HG02798 (cell line): Measurements from ENCODE around the gene CDPF1.
"Not testable (repeated sequence)": the region's sequence is repeated elsewhere in the genome, so short reads cannot be mapped to it uniquely, and the experiment has no call there.

ENCODE experiments used
- ATAC-seq: cut with Tn5 transposase; IDR thresholded peaks from one replicate; pipeline ENCODE4 v1.9.1; 2021; ENCODE audit warnings: mild to moderate bottlenecking; ENCODE audit not compliant: unreplicated experiment, poor library complexity

The CDPF1 gene

DNA sequence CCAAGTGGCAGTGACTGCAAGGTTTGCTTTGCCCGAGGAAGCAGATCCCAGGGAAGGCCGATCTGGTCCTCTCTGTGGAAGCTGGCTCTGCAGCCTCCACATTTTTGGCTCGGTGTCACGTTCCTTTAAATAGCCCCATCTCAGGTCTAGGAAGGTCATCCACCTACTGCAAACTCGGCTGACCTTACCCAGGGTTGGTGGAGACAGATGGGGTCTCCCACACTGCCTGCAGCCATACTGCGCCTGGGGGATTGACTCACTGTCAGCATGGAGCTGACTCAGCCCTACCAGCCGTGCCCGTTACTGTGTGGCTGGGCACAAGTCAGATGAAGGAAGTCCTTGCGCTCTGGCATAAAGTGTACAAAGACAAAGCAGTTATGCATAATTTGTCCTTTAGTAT is 16.9 kb downstream of the CDPF1 start:
- ATAC-seq: no peak

DNA sequence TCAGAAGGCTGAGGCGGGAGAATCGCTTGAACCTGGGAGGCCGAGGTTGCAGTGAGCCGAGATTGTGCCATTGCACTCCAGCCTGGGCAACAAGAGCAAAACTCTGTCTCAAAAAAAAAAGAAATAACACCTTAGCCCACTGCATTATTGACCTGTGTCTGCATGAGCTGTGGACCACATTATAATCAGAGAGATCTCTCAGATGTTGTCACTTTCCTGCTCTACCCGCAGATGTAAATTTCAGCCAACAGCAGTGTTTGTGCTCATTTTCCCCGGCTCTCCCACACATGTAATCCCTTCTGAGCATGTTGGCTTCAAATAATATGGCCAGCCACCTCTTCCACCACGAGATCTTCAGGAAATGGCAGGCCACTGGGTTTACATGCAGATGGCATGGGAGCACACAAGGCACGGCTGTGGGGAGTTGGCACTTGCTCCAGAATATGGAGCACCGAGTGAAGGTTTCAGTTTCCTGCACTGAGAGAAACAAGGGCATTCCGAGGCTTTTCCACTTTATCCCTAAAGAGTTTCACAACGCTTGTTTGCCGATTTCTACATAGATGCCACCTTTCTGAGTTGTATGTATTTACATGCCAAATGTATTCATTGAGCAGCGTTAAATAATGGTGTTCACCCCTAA is 19.7 kb downstream of the CDPF1 start:
- no peak for ATAC-seq

DNA sequence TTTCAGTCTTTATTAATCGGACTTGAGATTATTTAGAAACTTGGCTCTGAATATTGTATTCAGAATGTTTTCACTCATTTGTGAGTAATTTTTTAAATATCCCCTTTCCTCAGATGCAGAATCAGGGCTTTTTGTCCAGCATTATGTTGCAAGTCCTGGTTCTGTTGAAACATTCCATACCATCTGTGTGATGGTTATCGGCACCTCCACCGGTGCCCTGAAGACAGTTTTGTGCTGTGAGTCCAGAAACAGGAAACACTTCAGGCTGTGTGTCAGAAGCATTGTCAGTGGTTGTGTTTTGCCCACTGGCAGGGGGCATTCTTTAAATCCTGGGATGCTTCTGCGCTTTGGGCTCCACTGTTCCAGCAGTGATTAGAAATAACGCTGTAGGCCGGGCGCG is 20.4 kb downstream of the CDPF1 start:
- no peak for ATAC-seq

DNA sequence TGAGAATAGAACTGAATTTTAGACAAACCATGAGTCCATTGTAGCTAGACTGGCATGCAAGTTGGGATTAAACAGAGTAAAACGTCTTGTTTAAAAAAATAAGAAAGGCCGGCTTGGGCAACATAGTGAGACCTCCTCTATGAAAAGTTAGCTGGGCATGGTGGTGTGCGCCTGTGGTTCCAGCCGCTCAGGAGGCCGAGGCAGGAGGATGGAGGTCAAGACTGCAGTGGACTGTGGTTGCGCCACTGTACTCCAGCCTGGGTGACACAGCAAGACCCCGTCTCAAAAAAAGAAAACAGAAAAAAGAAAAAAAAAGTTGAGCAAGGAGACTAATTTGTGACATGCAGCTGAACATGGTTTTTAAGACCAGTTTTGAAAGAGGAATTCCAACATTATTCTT is 23.5 kb downstream of the CDPF1 start:
- no peak for ATAC-seq

DNA sequence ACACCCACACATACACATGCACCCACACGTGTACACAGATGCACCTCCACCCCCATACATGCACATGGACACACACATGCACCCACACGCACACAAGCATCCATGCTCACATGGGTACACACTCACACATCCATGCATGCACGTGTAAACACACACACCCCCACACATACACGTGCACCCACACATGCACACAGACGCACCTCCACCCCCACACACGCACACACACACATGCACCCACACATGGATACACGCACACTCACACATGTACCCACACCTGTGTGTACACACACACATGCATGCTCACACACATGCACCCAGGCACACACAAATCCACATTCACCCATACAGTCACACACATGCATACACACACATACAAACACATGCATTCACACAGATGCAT is 24.5 kb downstream of the CDPF1 start:
- ATAC-seq: no peak

DNA sequence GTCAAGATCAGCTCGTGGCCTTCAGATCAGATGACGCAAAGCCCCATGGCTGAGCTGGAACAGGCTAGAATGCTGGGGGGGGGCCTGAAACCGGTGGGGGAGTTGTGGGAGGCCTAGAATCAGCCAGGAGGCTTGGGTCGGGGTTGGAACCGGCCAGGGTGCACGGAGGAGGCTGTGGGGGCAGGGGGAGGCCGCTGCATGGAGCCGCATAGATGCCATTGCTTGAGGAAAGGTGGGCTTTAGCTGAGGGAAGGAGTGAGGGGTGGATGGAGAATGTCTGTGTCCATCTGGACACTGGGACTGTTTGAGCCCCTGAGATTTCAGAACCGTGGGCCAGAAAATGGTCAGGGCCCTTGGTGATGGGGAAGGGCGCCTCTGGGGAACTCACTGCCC is 25.2 kb downstream of the CDPF1 start:
- ATAC-seq: no peak

DNA sequence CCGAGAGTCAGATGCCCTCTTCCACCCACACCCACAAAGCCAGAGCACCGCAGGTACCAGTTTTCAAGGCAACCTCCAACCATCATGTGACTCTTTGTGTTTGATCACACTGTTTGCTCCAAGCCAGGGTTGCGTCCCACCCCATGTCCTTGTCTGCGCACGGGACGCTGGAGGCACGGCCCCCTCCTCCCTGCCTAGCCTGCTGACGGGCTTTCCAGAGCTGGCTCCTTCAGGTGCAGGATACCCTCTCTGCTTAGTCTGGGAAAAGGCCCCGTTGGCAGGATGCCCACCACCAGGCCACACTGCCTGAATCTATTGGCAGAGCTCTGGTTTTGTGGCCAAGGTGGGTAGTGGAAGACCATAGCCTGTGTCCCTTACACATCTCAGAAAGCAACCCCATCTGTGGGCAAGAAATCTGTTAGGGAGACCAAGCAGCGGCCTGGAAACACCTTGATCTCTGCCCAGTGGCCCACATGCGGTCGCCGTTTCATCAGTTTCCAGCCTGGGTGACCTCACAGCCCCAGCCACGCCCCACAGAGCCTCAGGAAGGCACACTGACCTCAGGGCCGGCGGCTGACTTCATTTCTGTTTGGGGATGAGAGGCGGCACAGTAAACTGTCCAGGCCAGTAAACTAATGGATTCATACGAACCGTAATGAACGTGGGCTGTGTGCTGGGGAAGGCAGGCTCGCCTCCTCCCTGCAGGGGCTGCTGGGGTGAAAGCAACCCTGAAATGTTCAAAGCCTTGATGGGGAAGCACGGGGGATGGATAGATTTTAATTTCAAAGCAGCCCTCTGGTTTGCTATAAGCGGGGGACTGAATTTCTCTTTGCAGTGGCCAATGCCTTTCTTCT is 25.8 kb downstream of the CDPF1 start:
- ATAC-seq: no peak

DNA sequence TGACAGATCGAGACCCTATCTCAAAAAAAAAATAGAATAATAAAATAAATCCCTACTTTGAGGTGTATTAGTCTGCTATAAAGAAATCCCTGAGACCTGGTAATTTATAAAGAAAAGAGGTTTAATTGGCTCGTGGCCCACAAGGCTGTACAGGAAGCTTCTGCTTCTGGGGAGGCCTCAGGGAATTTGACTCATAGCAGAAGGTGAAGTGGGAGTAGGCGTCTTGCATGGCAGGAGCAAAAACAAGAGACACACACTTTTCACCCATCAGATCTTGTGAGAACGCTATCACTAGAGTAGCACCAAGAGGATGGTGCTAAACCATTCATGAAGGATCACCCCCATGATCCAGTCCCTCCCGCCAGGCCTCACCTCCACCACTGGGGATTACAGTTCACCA is 29.2 kb downstream of the CDPF1 start:
- no peak for ATAC-seq

DNA sequence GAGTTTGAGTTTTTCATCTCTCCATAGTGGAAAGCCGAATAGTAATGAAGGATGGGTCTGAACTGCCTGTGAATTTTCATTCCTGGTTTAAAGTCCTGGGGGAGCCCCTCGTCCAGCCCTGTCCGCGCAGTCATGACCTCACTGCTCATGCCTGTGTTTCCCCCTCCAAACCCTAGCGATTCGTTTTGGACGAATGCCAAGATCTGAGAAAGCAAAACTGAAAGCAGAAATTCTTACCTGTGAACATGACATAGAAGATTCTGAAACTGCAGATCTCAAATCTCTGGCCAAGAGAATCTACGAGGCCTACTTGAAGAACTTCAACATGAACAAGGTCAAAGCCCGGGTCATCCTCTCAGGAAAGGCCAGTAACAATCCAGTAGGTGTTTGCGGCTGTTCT is 30.5 kb downstream of the CDPF1 start:
- no peak for ATAC-seq

DNA sequence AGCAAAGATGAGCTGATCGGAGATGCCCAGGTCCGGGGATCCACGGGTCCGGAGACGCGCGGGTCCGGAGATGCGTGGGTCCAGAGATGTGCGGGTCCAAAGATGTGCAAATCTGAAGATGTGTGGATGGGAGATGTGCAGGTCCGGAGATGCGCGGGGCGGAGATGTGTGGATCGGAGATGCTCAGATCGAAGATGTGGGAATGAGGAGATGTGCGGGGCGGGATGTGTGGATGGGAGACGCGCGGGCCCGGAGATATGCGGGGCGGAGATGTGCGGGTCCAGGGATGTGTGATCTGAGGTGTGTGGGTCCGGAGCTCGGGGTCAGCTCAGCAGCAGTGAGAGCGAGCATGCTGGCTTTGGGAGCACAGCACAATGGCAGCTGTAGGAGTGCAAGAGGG is 35.5 kb downstream of the CDPF1 start:
- ATAC-seq: no peak

DNA sequence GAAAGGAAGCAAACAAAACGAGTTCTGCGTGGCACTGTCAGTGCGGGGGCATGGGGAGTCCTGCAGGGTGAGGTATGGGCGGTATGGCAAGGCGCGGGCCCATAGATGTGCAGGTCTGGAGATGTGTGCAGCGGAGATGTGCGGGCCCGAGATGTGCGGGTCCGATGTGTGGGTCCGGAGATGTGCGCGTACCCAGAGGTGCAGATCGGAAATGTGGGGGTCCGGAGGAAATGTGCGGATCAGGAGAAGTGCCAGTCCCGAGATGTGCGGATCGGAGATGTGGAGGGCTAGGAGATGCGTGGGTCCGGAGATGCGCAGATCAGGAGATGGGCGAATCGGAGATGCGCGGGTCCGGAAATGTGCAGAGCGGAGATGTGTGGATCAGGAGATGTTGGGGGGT is 35.9 kb downstream of the CDPF1 start:
- ATAC-seq: no peak

DNA sequence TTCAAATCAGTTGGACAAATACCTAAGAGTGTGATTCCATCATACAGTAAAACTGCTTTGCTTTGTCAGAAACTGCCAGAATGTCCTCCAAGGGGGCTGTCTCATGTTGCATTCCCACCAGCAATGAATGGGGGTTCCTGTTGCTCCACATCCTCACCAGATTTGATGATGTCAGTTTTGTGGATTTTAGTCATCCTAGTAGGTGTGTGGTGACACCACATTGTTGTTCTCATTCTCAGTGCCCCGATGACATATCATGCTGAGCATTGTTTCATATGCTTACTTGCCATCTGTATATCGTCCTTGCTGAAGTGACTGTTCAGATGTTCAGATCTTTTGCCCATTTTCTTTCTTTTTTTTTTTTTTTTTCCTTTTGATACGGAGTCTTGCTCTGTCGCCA is 37.0 kb downstream of the CDPF1 start:
- ATAC-seq: no peak

DNA sequence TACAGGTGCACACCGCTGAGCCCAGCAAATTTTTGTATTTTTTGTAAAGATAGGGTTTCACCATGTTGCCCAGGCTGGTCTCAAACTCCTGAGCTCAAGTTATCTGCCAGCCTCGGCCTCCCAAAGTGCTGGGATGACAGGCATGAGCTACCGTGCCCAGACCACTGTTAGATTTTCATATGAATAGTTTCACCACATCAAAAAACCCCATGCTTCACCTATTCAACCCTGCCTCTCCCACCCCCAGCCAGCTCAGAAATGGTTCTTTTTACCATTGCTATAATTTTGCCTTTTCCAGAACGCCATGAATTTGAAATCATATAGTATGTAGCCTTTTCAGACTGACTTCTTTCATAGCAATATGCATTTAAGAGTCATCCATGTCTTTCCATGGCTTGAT is 37.9 kb downstream of the CDPF1 start:
- ATAC-seq: no peak

DNA sequence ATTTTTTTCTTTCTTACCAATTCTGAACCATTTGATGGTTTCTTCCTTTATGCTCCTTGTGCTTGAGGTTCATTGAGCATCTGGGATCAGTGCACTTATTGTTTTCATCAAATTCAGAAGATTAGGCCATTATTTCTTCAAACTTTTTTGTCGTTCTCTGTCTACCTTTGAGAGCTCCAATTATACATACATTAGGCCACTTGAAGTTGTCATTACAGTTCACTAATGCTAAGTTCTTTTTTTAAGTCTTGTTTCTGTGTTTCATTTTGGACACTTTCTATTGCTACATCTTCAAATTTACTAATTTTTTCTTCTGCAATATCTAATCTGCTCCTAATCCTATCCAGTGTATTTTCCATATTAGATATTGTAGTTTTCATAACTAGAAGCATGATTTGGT is 40.8 kb downstream of the CDPF1 start:
- no peak for ATAC-seq

DNA sequence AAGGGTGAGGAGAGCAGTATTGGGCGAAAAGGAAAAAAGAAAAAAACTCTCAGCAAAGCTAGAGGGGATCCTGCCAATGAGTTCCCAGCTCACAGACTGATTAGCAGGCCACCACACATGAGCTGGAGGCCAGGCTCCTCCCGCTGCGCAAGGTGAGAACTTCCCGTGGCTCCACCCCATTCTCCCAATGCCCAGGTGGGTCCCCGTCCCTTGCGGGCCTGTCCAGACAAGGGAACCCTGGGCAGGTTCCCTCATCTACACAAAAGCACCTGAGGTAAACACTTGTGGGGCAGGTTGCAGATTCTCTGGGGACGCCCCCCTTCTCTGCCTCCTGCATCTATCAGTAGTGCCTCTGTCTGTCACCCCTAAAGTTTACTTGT is 46.5 kb downstream of the CDPF1 start:
- no peak for ATAC-seq

DNA sequence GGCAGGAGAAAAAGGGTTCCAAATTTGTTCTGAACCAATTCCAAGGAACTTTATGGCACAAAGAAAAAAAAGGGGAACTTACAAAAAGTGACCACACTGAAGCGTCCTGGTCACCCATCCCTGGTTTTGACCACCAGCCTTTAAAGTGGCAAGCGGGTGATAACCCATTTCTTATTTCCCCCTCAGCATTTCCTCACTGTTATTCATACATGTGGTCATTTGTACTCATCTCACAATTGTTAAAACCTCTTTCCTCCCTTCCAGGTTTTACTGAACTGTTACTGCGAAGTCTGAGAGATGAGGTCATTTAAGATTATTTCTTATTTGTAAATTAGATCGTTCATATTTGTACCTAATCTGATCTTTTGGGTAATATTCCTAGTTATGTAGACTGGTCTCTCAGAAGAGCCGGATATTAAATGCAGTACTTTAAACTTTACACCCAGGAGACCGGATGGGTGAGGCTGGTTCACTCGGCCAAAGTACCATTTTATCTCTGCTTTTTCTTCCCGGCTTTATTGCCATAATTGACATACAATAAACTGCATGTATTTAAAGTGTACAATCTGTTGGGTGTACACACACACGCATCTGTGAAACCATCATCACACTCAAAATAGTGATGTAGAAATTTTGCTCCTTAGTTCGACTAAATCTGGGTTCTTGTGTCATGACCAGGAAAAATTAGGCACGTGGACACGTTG is 47.0 kb downstream of the CDPF1 start:
- ATAC-seq: no peak

DNA sequence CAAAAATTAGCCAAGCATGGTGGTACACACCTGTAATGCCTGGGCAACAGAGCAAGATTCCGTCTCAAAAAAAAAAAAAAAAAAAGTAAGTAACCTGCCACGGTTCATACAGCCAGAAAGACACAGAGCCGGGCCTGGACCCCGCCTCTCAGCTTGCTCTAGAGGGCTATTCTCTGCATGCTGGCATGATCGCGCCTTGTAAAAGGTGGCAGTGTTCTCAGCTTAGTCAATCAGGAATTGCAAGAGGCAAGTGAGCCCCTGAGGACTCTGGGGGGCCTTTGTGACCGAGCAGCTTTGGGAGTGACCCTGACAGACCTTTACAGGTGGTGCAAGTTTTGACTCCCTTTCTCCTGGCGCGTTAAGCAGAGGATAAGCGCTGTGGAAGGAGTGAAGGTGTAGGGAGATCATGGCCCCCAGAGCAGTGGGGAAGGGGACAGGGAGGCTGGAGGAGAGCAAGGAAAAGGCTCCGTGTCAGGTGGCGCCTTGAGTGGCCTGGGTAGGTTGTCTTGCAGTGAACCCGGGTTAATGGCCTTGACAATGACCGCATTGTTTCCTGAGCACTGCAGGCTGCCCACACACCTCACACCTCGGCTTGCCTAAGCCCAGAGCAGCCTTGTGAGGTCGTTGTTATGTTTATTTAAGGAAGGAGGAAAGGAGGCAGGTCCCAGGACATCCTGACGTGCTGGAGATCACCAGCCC is 48.9 kb downstream of the CDPF1 start:
- no peak for ATAC-seq

DNA sequence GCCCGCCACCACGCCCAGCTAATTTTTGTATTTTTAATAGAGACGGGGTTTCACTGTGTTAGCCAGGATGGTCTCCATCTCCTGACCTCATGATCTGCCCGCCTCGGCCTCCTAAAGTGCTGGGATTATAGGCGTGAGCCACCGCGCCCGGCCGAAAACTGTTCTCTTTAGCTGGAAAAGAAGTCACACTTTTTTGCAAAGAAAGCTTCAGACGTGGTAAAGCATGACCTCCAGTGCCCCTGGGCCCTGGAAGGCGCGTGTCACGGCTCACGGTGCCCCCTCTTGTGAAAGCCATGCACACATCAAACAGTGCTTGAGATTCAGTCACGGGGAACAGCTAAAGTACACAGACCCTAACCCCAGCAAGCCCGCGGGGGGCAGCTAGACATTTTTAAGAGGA is 51.3 kb downstream of the CDPF1 start:
- ATAC-seq: not testable (repeated sequence)

DNA sequence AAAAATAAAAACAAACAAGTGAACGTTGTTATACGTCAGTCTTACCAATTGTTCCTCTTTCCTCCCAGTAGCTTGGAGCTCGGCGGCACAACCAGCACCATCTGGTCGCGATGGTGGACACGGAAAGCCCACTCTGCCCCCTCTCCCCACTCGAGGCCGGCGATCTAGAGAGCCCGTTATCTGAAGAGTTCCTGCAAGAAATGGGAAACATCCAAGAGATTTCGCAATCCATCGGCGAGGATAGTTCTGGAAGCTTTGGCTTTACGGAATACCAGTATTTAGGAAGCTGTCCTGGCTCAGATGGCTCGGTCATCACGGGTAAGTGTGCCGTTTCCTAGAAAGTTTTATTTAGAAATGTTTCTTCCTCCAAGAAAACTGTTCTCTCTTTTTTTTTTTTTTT is 51.8 kb downstream of the CDPF1 start:
- no peak for ATAC-seq

DNA sequence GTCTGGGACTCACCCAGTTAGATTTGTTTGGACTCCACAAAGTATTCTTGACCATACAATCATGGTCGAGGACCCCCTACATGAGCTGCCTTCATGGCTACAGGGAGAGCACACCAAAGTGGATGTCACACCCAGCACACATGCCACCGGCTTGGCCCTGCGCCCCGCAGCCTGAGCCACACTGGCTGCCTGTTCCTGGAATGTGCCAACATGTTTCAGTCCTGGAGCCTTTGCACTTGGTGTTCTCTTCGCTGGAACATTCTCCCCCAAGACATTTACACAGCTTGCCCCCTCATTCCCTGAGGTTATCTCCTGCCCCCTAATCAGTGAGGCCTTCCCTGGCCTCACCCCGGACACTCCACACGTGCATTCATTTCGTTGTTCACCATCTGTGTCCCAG is 53.8 kb downstream of the CDPF1 start:
- no peak for ATAC-seq
